Measurements from ENCODE around the gene KCNK13.
"Not testable (repeated sequence)": the region's sequence is repeated elsewhere in the genome, so short reads cannot be mapped to it uniquely, and the experiment has no call there.

The KCNK13 gene

DNA sequence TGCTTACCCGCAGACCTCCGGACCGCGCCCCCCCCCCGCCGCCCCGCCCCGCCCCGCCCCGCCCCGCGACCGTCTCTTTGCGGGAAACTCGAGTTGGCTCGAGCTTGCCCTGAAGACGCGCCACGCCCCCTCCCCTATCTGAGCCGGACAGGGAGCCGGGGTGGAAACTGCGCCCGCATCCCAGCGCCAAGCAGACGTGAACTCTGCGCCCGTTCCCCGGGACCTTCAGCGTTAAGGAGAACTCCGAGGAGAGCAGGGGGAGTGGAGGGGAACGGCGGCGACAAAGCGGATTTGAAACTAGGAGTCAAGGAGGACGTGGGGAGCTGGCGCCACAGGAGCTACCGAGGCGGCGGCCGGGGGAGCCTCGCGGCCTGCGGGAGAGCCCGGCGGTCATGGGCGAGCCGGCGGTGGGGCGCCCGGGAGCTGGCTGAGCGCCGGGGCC is at the start of gene KCNK13:
Gene KCNK13, plus strand, starts transcription at position 310 of the 442 bp plus-strand sequence. CDS start 212 bp downstream, outside the sequence.
- peak; percentile 64 for DNase-seq (ENCODE audit: low spot score)

DNA sequence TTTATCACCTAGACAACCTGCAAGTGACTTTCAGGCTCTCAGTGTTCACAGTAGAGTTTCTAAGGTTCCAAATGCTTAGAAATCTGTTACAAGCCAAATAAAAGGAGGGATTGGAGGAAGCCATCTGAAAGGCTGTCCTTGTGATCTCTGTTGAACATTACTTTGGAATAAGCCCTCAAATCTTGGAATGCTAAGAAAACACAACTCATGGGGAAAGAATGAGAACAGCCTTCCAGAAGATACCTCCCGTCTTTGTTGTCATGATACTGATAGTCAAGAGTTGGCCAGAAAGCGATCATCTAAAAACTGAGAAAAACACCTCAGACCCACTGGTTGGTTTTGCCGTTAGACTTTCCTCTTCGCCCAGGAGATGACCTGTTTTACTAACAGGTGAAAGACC is 44.4 kb upstream of the KCNK13 start:
- no peak for DNase-seq (ENCODE audit: low spot score)

DNA sequence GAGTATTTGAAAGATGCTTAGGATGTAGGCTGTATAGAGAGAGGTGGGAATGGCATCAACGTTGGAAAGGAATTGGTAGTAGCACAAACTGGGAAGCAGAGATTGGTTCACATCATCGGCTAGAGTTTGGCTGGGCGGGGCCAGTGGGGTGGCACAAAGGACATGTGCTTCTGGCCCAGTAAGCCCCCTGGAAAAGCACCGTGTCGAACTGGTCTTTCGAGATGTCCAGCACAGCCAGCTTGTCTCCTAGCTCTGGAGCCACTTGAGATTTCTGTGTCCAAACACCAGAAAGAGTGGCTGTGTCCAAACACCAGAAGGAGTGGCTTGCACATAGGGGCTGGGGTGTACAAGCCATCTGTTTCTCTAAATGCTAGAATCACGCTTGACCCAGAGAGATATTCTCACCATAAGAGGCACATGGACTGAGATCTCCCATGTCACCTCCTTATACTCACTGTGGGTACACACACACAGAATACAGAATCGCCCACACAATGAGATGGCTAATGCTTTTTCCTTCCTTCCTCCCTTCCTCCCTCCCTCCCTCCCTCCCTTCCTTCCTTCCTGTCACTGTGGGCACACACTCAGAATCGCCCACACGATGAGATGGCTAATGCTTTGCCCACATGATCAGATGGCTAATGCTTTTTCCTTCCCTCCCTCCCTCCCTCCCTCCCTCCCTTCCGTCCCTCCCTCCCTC is 41.8 kb upstream of the KCNK13 start:
- no peak for DNase-seq (ENCODE audit: low spot score)

DNA sequence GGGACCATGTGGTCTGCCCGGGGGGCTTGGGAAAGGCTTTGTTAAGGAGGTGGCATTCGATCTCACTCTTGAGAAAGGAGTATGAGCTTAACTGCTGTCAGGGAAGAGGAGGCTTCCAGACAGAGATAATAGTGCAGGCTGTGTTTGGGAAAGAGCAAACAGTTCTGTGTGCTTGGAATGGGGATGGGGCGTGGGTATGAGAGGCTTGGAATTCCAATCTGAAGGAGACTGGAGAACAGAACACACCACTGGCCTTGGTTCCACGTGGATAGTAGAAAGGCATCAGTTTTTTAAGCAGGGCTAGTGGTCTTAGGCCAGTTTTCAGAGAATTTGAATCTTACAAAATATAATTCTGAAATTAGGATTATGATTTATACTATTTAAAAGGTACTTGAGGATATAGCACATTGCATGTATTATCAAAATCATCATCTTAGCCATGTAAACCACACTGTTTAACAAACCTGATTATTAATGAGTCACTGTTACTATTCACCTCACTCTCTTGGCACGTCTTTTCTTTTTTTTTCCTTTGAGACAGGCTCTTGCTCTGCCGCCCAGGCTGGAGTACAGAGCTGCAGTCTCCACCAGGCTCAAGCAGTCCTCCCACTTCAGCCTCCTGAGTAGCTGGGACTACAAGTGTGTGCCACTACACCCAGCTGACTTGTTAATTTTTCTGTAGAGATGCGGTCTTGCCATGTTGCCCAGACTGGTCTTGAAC is 38.5 kb upstream of the KCNK13 start:
- DNase-seq (ENCODE audit: low spot score): no peak

- no peak for DNase-seq (ENCODE audit: low spot score)
Measured at GRCh38 chr14:90024910-90025309, 36.9 kb upstream of the KCNK13 start.

DNA sequence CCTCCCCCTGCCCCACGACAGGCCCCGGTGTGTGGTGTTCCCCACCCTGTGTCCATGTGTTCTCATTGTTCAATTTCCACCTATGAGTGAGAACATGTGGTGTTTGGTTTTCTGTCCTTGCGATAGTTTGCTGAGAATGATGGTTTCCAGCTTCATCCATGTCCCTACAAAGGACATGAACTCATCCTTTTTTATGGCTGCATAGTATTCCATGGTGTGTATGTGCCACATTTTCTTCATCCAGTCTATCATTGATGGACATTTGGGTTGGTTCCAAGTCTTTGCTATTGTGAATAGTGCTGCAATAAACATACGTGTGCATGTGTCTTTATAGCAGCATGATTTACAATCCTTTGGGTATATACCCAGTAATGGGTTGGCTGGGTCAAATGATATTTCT is 35.2 kb upstream of the KCNK13 start:
- DNase-seq (ENCODE audit: low spot score): not testable (repeated sequence)

- DNase-seq (ENCODE audit: low spot score): no peak
Measured at GRCh38 chr14:90027842-90028241, 34.0 kb upstream of the KCNK13 start.

DNA sequence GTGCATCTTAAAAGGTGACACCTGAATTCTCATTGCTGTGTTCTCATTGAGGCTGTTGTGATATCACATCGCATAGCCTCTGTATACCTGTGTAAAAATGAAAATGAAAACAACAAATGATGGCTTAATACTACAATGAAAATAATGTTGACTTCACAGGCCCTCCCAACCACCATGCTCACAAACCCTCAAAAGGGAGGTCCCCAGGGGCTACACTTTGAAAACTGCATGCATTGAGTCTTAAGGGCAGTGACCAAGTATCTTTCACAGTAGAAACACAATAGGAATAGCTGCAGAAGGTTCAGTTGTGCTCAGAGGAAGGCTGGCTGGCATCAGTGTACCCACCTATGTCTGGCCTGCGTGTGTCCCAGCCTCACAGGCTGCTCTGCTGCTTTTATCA is 27.6 kb upstream of the KCNK13 start:
- peak; percentile 3 for DNase-seq (ENCODE audit: low spot score)

GRCh38 chr14:90034835-90035525 is 26.8 kb upstream of the KCNK13 start:
- peak; percentile 3 for DNase-seq (ENCODE audit: low spot score)

DNA sequence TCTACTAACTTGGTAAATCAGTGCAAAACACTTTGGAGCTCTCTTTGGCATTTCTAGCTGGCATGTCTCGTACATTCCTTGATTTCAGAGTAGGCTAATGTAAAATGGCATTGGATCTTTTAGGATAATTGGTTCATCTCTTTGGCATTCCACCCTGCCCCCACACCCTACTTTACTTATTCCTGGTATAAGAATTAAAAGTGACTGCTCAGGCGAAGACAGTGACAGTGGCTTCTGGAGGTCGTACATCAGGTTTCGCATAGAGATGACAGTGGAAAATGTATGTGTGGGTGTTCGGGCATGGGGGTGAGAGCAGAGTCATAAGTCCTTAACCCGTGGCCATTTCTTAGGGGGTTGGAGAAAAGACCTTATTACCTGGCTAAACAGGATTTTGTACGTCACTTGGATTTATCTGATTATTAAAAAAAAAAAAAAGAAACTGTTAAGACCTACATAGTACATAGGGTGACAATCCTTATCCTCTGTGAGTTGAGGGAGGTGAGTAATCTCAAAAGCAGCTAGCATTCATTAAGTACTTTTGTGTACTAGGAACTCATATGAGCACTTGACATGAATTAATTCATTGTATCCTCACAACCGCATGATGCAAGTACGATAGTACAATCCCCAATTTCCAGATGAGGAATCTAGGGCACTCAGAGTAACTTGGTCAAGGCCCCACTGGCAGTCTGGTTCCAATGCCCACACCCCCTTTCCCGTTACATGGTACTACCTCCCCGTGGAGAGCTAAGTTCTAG is 22.4 kb upstream of the KCNK13 start:
- DNase-seq (ENCODE audit: low spot score): no peak

DNA sequence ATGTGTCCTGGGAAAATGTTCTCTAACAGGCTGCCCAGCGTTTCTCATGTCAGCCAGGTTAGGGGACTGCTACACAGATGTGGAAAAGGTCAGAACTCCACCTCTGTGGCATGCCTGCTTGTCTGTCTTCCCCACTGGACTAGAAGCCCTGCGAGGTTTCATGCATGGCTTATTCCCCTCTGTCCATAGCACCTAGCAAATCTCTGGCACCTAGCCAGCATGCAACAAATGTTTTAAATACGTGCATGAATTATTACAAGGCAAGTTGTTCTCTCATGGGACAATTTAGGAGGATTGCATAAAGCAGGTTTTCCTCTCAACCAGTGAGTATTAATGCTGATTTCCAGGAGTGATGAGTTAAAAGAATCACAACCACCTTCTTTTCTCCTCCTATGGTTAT is 21.4 kb upstream of the KCNK13 start:
- DNase-seq (ENCODE audit: low spot score): no peak

- peak; percentile 7 for DNase-seq (ENCODE audit: low spot score)
Measured at GRCh38 chr14:90042496-90043252, 19.1 kb upstream of the KCNK13 start.

DNA sequence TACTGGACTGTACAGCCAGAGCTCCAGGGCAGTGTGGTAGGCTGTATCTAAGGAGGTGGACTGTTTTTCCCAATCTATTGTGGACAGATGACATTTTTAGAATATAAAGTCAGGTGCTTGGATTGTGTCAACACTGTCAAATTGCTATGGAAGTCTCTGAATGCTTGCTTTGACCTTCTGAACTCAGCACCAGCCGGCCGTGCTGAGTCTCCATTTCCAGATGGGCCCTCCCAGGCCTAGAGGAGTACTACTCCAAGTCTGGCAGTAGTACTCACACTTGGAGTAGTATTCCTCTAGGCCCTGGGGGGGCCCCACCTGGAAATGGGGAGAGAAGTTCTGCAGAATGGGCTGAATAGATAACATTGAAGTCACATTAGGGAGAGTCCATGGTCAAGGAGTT is 16.2 kb upstream of the KCNK13 start:
- DNase-seq (ENCODE audit: low spot score): peak; percentile 17

- DNase-seq (ENCODE audit: low spot score): peak; percentile 34
Measured at GRCh38 chr14:90049390-90049789, 12.4 kb upstream of the KCNK13 start.

DNA sequence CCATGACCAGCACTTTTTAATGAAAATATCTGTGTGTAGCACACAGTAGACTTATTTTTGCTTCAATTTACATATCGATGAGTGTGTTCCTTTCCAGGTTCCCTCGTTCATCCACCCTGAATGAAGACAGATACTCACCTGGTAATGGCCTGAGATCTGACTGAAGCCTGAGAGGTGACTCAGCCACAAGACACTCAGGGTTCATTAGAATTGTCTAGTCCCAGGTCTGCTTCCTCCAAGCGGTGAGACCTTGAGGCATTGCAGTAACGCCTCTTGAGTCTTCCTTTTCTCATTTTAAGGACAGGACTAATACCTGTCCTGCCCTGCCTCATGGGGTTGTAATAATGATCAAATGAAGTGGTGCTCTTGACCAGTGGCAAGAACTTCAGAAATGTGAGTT is 11.5 kb upstream of the KCNK13 start:
- DNase-seq (ENCODE audit: low spot score): peak; percentile 7

DNA sequence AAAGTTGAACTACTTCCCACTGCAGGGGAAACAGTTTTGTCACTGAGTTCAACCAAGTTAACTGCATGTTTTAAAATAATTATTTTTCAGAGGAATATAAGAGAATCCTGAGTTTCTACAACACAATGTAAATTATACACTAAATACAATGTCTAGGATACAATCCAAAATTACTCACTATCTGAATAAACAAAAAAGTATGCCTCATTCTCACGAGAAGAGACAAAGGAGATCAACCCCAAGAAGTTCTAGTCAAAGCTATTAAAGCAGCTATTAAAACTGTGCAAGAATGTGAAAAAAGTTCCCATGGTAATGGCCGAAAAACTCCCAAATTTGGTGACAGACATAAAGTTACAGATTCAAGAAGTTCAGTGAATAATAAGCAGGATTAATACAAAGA is 8.8 kb upstream of the KCNK13 start:
- DNase-seq (ENCODE audit: low spot score): no peak

DNA sequence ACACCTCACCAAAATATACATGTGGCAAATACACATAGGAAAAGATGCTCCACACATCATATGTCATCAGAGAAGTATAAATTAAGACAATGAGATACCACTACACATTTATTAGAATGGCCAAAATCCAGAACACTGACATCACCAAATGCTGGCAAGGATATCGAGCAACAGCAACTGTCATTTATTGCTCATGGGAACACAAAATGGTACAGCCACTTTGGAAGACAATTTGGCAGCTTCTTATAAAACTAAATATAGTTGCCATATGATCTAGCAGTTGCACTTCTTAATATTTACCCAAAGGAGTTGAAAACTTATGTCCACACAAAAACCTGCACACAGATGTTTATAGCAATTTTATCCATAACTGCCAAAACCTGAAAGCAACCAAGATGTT is 7.0 kb upstream of the KCNK13 start:
- DNase-seq (ENCODE audit: low spot score): no peak

- DNase-seq (ENCODE audit: low spot score): no peak
Measured at GRCh38 chr14:90056826-90057225, 5.0 kb upstream of the KCNK13 start.

GRCh38 chr14:90058876-90059458 is 2.8 kb upstream of the KCNK13 start:
- no peak for DNase-seq (ENCODE audit: low spot score)

DNA sequence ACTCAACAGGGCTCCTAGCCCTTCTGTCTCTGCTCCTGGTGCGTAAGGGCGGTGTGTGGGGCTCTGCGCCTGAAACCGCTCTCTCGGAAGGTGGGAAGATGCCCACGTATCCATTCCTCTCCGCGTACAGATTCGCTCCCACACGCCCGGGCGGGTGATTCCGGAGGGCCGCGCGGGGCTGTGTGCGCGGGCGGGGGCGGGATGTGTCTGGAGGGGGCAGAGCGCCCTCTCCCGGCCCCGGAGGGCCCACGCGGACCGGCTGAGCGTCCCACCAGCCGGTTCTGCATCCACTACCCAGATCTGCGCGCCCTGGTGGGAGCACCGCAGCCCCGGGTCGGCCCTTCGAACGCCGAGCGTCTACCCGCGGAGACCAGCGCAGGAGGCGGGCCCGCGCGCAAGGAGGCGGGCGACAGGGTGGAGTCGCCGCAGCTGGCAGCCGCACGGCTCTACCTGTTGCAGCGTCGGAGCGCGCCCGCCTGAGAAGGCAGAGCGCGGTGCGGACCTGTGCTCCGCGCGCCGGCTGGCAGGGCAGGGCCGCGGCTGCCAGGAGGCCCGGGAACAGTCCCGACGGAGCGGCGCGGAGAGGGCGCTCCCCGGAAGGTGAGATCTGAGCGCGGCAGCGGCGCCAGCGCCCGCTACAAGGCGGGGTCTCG is 1.4 kb upstream of the KCNK13 start:
- peak; percentile 85 for DNase-seq (ENCODE audit: low spot score)
